LNCaP clone FGC (cell line): ENCODE measurements around the gene WDR87.
"Not testable (repeated sequence)": the region's sequence is repeated elsewhere in the genome, so short reads cannot be mapped to it uniquely, and the experiment has no call there.

ENCODE experiments used
- DNase-seq: peaks from one replicate; pipeline ENCODE4 v3.0.0-alpha.2; 2011; ENCODE audit warnings: low read depth
- H3K4me3 ChIP-seq: 2 replicates; pipeline ENCODE4 v1.5.1; 2011; ENCODE audit warnings: mild to moderate bottlenecking, low read depth, low read length, control low read depth
- CTCF ChIP-seq: IDR thresholded peaks from 2 replicates; pipeline ENCODE4 v1.5.1; 2012; ENCODE audit warnings: mild to moderate bottlenecking; ENCODE audit not compliant: control insufficient read depth, insufficient read depth; ENCODE audit errors: extremely low read depth

WDR87 gene

DNA sequence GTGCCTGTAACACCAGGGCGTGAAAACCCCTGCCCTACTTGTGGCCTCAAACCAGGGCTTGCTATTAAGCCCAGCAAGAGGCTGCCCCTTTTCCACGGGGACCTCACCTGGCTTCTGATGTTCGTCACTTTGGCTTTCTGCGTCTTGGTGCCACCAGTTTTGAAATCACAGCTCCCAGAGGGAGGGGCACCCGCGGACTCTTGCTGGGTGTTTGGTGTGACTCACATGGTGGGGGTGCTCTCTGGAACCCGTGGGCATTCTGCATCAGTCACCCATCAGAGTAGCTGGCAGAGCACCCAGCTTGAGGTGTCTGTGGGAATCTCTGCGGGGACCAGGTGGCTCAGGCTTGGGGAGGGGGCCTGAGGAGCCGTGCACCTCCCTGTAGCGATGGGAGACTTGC is 19.9 kb upstream of the WDR87 start:
- TF ChIP-seq CTCF, result no peak
- H3K4me3 ChIP-seq, result no peak overlapping the region
- DNase-seq, result no peak

GRCh38 chr19:37925212-37925611 is 18.8 kb upstream of the WDR87 start:
- H3K4me3 ChIP-seq, result no peak overlapping the region
- no peak for TF ChIP-seq CTCF
- DNase-seq, result no peak

GRCh38 chr19:37924573-37924972 is 18.2 kb upstream of the WDR87 start:
- DNase-seq, H3K4me3 ChIP-seq: not testable (repeated sequence)

- H3K4me3 ChIP-seq, result no peak overlapping the region
- no peak for TF ChIP-seq CTCF
- DNase-seq, result no peak
Observed at GRCh38 chr19:37920591-37921450, 14.4 kb upstream of the WDR87 start.

DNA sequence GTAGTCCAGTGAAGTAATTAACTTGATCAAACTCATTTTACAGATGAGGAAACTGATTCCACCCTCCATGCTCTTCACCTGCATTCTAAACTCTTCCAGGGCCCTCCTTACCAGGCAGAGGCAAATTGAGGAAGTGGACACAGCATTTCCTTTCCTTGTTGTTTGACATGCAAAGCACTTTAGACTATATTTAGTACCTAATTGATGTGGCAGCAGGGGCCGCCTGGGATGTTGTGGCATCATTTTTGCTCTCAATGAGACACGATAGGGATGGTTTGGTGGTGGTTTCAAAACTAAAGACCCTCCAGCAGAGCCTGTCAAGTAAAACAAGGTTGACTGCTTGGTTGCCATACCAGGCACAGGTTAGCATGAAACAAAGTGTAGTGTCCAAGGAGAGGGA is 8.5 kb upstream of the WDR87 start:
- no peak overlapping the region for H3K4me3 ChIP-seq
- no peak for DNase-seq
- no peak for TF ChIP-seq CTCF

DNA sequence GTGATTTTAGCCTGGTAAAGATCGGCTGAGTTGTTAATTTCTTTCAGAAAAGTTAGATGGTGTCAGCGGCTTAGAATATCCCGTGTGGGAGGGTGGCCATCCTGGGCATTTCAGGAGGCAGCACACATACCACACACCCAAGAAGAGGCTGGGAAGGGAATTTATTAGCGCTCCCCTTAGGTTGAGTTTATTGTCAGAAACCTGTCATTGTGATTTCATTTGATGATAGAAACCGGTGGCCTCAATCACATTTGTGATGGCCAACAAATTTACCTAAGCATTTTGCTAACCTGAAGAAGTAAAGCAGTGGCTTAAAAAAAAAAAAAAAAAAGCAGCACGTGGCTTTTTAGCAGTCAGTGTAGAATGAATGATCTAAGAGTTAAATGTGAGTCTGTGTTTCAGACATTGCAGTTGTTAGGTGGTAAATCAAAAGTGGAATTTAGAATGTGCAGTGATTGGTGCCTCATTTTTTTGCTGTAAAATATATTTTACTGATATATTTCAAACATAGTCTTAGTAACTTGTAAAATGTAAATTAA is 3.3 kb upstream of the WDR87 start:
- no peak for DNase-seq
- no peak for TF ChIP-seq CTCF
- H3K4me3 ChIP-seq, result no peak overlapping the region

DNA sequence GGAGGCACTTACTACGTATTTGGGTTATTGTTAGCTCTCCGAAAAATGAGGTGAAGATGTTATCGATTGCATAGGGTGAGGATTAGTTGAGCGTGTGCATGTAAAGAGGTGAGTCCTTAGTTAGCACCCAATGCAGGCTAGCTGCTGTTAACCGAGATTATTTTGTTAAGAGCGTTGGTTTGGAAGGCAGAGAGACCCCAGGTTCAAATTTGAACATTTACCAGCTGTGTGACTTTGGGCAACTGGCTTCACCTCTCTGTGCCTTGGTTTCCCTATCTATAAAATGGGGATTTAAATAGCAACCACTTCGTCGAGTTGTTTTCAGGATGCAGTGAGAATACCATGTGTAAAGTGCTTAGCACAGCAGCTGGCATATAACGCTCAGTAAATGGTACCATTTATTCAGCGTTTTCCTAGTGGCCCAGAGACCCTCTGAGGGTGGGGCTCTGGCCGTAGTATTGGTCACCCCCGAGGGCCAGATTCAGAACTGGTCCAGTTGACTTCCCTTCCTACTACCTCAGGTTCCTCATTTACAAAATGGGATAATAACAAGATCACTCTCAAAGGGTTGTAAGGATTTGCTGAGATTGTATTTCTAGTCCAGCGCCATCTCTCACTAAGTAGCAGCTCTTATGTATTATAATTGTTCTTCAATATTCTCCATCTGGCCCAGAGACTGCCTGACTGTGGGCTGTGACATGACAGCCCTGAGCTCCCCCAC is 1.5 kb upstream of the WDR87 start:
- peak overlapping the region; percentile 76 for H3K4me3 ChIP-seq
- no peak for TF ChIP-seq CTCF
- no peak for DNase-seq
